Astrocyte of the cerebellum (primary cell): ENCODE data around the gene EPHA7.

Experiments
- DNase-seq: peaks from one replicate; pipeline ENCODE4 v3.0.0-alpha.2; 2011; ENCODE audit warnings: low read depth
- H3K4me3 ChIP-seq: 2 replicates; pipeline ENCODE4 v1.5.1; 2011; ENCODE audit warnings: mild to moderate bottlenecking, low read depth, low read length, moderate library complexity
- in situ Hi-C: cut with HindIII; loops from 2 replicates; pipeline ENCODE4 v1.10.0; 2017; ENCODE audit warnings: low sequenced_read_pairs
- TF ChIP-seq, protein P1 (sequence below): IDR thresholded peaks from 2 replicates; pipeline ENCODE4 v1.5.1; 2012; ENCODE audit warnings: low read length, low read depth, moderate library complexity, mild to moderate bottlenecking; ENCODE audit errors: missing control alignments

The EPHA7 gene

DNA sequence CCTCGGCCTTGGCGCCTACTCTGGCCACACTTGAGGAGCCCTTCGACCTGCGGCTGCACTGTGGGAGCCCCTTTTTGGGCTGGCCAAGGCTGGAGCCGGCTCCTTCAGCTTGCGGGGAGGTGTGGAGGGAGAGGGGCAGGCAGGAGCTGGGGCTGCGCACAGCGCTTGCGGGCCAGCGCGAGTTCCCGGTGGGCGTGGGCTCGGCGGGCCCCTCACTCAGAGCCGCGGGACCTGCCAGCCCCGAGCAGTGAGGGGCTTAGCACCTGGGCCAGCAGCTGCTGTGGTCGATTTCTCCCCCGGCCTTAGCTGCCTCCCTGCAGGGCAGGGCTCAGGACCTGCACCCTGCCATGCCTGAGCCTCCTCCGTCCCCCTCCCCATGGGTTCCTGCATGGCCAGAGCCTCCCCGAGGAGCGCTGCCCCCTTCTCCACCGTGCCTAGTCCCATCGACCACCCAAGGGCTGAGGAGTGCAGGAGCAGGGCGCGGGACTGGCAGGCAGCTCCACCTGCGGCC is 136.8 kb downstream of the EPHA7 start:
- H3K4me3 ChIP-seq = no peak overlapping the region
- in situ Hi-C loops = no loop called here
- TF ChIP-seq, protein P1, sequence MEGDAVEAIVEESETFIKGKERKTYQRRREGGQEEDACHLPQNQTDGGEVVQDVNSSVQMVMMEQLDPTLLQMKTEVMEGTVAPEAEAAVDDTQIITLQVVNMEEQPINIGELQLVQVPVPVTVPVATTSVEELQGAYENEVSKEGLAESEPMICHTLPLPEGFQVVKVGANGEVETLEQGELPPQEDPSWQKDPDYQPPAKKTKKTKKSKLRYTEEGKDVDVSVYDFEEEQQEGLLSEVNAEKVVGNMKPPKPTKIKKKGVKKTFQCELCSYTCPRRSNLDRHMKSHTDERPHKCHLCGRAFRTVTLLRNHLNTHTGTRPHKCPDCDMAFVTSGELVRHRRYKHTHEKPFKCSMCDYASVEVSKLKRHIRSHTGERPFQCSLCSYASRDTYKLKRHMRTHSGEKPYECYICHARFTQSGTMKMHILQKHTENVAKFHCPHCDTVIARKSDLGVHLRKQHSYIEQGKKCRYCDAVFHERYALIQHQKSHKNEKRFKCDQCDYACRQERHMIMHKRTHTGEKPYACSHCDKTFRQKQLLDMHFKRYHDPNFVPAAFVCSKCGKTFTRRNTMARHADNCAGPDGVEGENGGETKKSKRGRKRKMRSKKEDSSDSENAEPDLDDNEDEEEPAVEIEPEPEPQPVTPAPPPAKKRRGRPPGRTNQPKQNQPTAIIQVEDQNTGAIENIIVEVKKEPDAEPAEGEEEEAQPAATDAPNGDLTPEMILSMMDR = no peak
- no peak for DNase-seq

DNA sequence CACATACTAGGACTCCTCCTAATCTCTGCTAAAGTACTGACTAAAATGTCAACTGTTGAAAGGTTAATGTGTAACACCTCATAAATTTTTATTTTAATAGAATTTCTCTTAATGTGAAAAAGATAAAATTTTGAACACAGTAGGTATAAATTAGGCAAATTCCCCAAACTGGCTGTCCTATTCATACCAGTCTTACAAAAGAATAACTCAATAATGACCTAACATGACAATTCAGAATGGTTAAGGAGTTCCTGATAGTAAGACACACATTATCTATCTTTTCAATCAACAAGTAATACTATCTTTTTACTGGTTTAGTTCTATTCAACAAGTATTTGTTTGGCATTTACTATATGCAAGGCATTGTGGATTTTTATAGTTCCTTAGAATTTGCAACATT is 141.1 kb downstream of the EPHA7 start:
- no peak for DNase-seq
- TF ChIP-seq, protein P1 = no peak
- in situ Hi-C loops = no loop called here
- no peak overlapping the region for H3K4me3 ChIP-seq

GRCh38 chr6:93272896-93273295 is 146.5 kb downstream of the EPHA7 start:
- DNase-seq = no peak
- in situ Hi-C loops = no loop called here
- TF ChIP-seq, protein P1 = no peak
- no peak overlapping the region for H3K4me3 ChIP-seq

GRCh38 chr6:93272211-93272610 is 147.1 kb downstream of the EPHA7 start:
- DNase-seq = no peak
- TF ChIP-seq, protein P1 = no peak
- no peak overlapping the region for H3K4me3 ChIP-seq
- in situ Hi-C loops = no loop called here

DNA sequence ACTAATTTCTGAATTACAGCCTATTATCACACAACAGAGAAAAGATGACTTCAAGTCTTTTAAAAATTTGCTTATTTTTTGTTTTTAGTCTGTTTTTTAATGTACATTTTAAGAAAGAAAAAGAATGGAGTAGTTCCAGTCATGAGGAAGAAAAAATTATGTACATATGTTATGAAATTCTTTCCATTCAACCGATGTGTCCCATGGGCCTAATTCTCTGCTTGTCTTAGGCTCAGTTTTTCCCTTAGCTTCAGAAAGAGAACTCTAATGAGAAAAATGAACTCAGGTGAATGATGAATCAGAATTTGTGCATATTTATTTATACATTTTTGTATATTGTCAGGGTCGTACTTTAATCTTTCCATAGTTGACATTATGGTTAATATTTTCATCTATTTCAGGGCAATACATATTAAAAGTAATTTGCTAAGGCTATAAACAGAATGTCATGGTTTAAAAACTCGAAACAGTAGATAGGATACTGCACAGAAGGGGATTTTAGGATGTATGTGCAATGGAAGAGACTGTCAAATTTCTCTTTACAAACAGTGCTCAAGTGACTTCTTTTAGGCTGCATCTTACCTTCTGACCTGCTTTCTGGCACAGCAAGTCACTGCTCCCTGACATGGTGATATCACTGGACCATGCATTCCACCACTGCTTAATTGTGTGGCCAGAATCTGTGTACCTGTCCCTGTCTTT is 153.1 kb downstream of the EPHA7 start:
- TF ChIP-seq, protein P1 = no peak
- no peak for DNase-seq
- H3K4me3 ChIP-seq = no peak overlapping the region
- in situ Hi-C loops = no loop called here

DNA sequence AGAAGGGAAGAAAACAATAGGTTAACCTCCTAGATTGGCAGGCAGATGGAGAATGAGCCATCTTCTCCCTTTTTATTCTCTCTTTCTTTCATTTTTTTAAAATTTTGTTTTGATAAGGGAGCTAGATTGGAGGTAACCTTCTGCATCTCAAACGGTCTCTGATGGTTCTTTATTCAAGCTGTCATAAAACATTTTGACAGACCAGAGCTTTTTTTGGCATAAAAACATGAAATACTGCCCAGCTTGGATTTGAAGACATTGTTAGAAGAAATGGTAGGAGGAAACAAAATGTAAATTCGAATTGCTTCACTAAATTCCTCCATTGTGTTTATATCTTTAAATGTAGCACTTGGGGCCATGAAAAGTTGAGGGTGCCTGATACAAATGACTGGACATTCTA is 158.5 kb downstream of the EPHA7 start:
- no peak overlapping the region for H3K4me3 ChIP-seq
- TF ChIP-seq, protein P1 = no peak
- in situ Hi-C loops = no loop called here
- no peak for DNase-seq
